Measurements from ENCODE around the gene TNIP2.
"Not testable (repeated sequence)": the region's sequence is repeated elsewhere in the genome, so short reads cannot be mapped to it uniquely, and the experiment has no call there.

TNIP2 gene

GRCh38 chr4:2743518-2744445 lies 12.4 kb downstream of the TNIP2 start:
- no peak for FAIRE-seq

GRCh38 chr4:2742823-2743517 lies 13.2 kb downstream of the TNIP2 start:
- FAIRE-seq = no peak

GRCh38 chr4:2742081-2742822 lies 13.9 kb downstream of the TNIP2 start:
- no peak for FAIRE-seq

GRCh38 chr4:2741626-2742025 lies 14.5 kb downstream of the TNIP2 start:
- no peak for FAIRE-seq

- FAIRE-seq = not testable (repeated sequence)
Measured at GRCh38 chr4:2738296-2738695, 17.8 kb downstream of the TNIP2 start.

GRCh38 chr4:2735869-2736268 lies 20.3 kb downstream of the TNIP2 start:
- FAIRE-seq = no peak

GRCh38 chr4:2734612-2735011 lies 21.5 kb downstream of the TNIP2 start:
- no peak for FAIRE-seq

- FAIRE-seq = no peak
Measured at GRCh38 chr4:2733844-2734574, 22.1 kb downstream of the TNIP2 start.

- no peak for FAIRE-seq
Measured at GRCh38 chr4:2733001-2733843, 22.9 kb downstream of the TNIP2 start.

- FAIRE-seq = no peak
Measured at GRCh38 chr4:2732526-2732925, 23.6 kb downstream of the TNIP2 start.

GRCh38 chr4:2731907-2732317 lies 24.2 kb downstream of the TNIP2 start:
- FAIRE-seq = no peak

GRCh38 chr4:2729533-2729875 lies 26.6 kb downstream of the TNIP2 start:
- no peak for FAIRE-seq

GRCh38 chr4:2728806-2729532 lies 27.2 kb downstream of the TNIP2 start:
- FAIRE-seq = no peak

GRCh38 chr4:2728221-2728620 lies 27.9 kb downstream of the TNIP2 start:
- no peak for FAIRE-seq

GRCh38 chr4:2726881-2727280 lies 29.3 kb downstream of the TNIP2 start:
- not testable (repeated sequence) for FAIRE-seq

- FAIRE-seq = no peak
Measured at GRCh38 chr4:2725380-2725779, 30.8 kb downstream of the TNIP2 start.

GRCh38 chr4:2723751-2724150 lies 32.4 kb downstream of the TNIP2 start:
- FAIRE-seq = no peak

GRCh38 chr4:2722033-2722432 lies 34.1 kb downstream of the TNIP2 start:
- no peak for FAIRE-seq

- FAIRE-seq = no peak
Measured at GRCh38 chr4:2721586-2721985, 34.5 kb downstream of the TNIP2 start.

GRCh38 chr4:2716236-2716635 lies 39.9 kb downstream of the TNIP2 start:
- no peak for FAIRE-seq

GRCh38 chr4:2715426-2715825 lies 40.7 kb downstream of the TNIP2 start:
- no peak for FAIRE-seq

Data from endometrium (tissue), 2 donors.